Amniotic epithelial cell (primary cell): ENCODE data around the gene C14orf39.

Source experiments
- DNase-seq: peaks from one replicate; pipeline ENCODE4 v3.0.0-alpha.2; 2010; ENCODE audit warnings: low read depth

The C14orf39 gene

GRCh38 chr14:60485598-60486251, at the start of gene C14orf39:
Gene C14orf39 (minus strand): TSS chr14:60486063. CDS start chr14:60485078, 985 bp downstream.
- peak; percentile 10 for DNase-seq

- DNase-seq = no peak
Measured at GRCh38 chr14:60532442-60532841, 46.6 kb upstream of the C14orf39 start.

GRCh38 chr14:60515511-60516289, 29.8 kb upstream of the C14orf39 start:
- no peak for DNase-seq

GRCh38 chr14:60514741-60515491, 29.1 kb upstream of the C14orf39 start:
- no peak for DNase-seq

GRCh38 chr14:60514378-60514740, 28.5 kb upstream of the C14orf39 start:
- DNase-seq = no peak

- DNase-seq = no peak
Measured at GRCh38 chr14:60512973-60513571, 27.2 kb upstream of the C14orf39 start.

GRCh38 chr14:60512126-60512525, 26.3 kb upstream of the C14orf39 start:
- DNase-seq = no peak

GRCh38 chr14:60510951-60511599, 25.2 kb upstream of the C14orf39 start:
- DNase-seq = no peak

- no peak for DNase-seq
Measured at GRCh38 chr14:60510254-60510950, 24.5 kb upstream of the C14orf39 start.

- DNase-seq = no peak
Measured at GRCh38 chr14:60509438-60510253, 23.8 kb upstream of the C14orf39 start.

GRCh38 chr14:60508707-60509437, 23.0 kb upstream of the C14orf39 start, which contains the start of gene SIX6:
Gene SIX6 (plus strand): TSS chr14:60509146. CDS start chr14:60509399, 253 bp downstream.
- DNase-seq = peak; percentile 23

GRCh38 chr14:60508363-60508706, 22.5 kb upstream of the C14orf39 start:
- no peak for DNase-seq

- no peak for DNase-seq
Measured at GRCh38 chr14:60506985-60507829, 21.3 kb upstream of the C14orf39 start.

GRCh38 chr14:60506462-60506984, 20.7 kb upstream of the C14orf39 start:
- no peak for DNase-seq

- no peak for DNase-seq
Measured at GRCh38 chr14:60506010-60506409, 20.1 kb upstream of the C14orf39 start.

GRCh38 chr14:60505448-60505847, 19.6 kb upstream of the C14orf39 start:
- no peak for DNase-seq

GRCh38 chr14:60502541-60502940, 16.7 kb upstream of the C14orf39 start:
- DNase-seq = no peak

GRCh38 chr14:60495946-60496345, 10.1 kb upstream of the C14orf39 start:
- DNase-seq = no peak

GRCh38 chr14:60490270-60490669, 4.4 kb upstream of the C14orf39 start:
- no peak for DNase-seq
